ENCODE measurements around the gene RADIL. TPM values are rescaled to one million over a fixed set of nuclear protein-coding genes. Genes with fewer than 3 reads are reported as not detected.

RADIL gene
- total and polyA plus RNA-seq, 9 of the 15 experiments (the other 6 are each of a cell fraction or from before 2014, with no cell fraction given) = 0.06 to 8.1 (median 1.9) TPM; not detected in 1

GRCh38 chr7:4775250-4775847 is 108.2 kb downstream of the RADIL start, which contains the start of gene AP5Z1 (continued):
- TF ChIP-seq ZBTB2 (IDR thresholded peaks at IDR 0.05) (peak; percentile 50; the same call in 1 of the 2 replicates), BRD9 (IDR thresholded peaks at IDR 0.05; ENCODE audit: low read depth, partially characterized antibody) (no peak), GTF2E2 (tag; IDR thresholded peaks at IDR 0.05) (no peak), TGIF2 (CRISPR knock-in tag; IDR thresholded peaks at IDR 0.05) (no peak), AFF4 (CRISPR knock-in tag; IDR thresholded peaks at IDR 0.05) (no peak), HNRNPUL1 (IDR thresholded peaks at IDR 0.05; ENCODE audit: low read length) (no peak), SIN3B (IDR thresholded peaks at IDR 0.05; ENCODE audit: low read depth) (peak; percentile 98), FOXP1 (CRISPR knock-in tag; IDR thresholded peaks at IDR 0.05) (no peak), TAF1 (IDR thresholded peaks at IDR 0.05; ENCODE audit: control insufficient read depth, extremely low read depth, insufficient read depth, low read length, severe bottlenecking) (peak; percentile 78), EHMT2 (IDR thresholded peaks at IDR 0.05) (no peak), MAZ (CRISPR knock-in tag; conservative IDR thresholded peaks at IDR 0.05 in 1 of 2, IDR thresholded peaks at IDR 0.05 in 1 of 2) (peak; percentile 78 to 82), TOE1 (IDR thresholded peaks at IDR 0.05; ENCODE audit: borderline replicate concordance) (peak; percentile 98), TOE1 (CRISPR knock-in tag; IDR thresholded peaks at IDR 0.05; ENCODE audit: borderline replicate concordance, low read depth) (no peak), MECOM (CRISPR knock-in tag; IDR thresholded peaks at IDR 0.05) (no peak)
- TF ChIP-seq, protein P1, sequence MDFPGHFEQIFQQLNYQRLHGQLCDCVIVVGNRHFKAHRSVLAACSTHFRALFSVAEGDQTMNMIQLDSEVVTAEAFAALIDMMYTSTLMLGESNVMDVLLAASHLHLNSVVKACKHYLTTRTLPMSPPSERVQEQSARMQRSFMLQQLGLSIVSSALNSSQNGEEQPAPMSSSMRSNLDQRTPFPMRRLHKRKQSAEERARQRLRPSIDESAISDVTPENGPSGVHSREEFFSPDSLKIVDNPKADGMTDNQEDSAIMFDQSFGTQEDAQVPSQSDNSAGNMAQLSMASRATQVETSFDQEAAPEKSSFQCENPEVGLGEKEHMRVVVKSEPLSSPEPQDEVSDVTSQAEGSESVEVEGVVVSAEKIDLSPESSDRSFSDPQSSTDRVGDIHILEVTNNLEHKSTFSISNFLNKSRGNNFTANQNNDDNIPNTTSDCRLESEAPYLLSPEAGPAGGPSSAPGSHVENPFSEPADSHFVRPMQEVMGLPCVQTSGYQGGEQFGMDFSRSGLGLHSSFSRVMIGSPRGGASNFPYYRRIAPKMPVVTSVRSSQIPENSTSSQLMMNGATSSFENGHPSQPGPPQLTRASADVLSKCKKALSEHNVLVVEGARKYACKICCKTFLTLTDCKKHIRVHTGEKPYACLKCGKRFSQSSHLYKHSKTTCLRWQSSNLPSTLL (IDR thresholded peaks at IDR 0.05) = no peak
- TF ChIP-seq, protein P2, sequence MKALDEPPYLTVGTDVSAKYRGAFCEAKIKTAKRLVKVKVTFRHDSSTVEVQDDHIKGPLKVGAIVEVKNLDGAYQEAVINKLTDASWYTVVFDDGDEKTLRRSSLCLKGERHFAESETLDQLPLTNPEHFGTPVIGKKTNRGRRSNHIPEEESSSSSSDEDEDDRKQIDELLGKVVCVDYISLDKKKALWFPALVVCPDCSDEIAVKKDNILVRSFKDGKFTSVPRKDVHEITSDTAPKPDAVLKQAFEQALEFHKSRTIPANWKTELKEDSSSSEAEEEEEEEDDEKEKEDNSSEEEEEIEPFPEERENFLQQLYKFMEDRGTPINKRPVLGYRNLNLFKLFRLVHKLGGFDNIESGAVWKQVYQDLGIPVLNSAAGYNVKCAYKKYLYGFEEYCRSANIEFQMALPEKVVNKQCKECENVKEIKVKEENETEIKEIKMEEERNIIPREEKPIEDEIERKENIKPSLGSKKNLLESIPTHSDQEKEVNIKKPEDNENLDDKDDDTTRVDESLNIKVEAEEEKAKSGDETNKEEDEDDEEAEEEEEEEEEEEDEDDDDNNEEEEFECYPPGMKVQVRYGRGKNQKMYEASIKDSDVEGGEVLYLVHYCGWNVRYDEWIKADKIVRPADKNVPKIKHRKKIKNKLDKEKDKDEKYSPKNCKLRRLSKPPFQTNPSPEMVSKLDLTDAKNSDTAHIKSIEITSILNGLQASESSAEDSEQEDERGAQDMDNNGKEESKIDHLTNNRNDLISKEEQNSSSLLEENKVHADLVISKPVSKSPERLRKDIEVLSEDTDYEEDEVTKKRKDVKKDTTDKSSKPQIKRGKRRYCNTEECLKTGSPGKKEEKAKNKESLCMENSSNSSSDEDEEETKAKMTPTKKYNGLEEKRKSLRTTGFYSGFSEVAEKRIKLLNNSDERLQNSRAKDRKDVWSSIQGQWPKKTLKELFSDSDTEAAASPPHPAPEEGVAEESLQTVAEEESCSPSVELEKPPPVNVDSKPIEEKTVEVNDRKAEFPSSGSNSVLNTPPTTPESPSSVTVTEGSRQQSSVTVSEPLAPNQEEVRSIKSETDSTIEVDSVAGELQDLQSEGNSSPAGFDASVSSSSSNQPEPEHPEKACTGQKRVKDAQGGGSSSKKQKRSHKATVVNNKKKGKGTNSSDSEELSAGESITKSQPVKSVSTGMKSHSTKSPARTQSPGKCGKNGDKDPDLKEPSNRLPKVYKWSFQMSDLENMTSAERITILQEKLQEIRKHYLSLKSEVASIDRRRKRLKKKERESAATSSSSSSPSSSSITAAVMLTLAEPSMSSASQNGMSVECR (CRISPR knock-in tag; IDR thresholded peaks at IDR 0.05) = peak; percentile 98
